Neural cell (in vitro differentiated cells): Measurements from ENCODE around the gene NARS2. TPM values are rescaled to one million over a fixed set of nuclear protein-coding genes. Genes with fewer than 3 reads are reported as not detected.

Source experiments
- H2AFZ ChIP-seq: fragments of 200-600, 300-800 bp; sonication (generic), shearing (Covaris generic); 2 replicates; pipeline ENCODE4 v1.6.0; 2014; ENCODE audit warnings: low read depth, mild to moderate bottlenecking, antibody characterized with exemption, low read length, moderate library complexity
- H3F3A ChIP-seq: fragments of 200-600 bp; shearing (Covaris generic); 2 replicates; pipeline ENCODE4 v1.6.1; 2016; ENCODE audit warnings: mild to moderate bottlenecking, moderate library complexity, mixed read lengths, antibody characterized with exemption, low read length; ENCODE audit not compliant: insufficient read depth, poor library complexity, severe bottlenecking
- H3K27ac ChIP-seq: fragments of 200-600, 300-800 bp; sonication (generic), shearing (Covaris generic); 2 replicates; pipeline ENCODE4 v1.5.1; 2014; ENCODE audit warnings: mild to moderate bottlenecking, low read length, moderate library complexity
- H3K27me3 ChIP-seq: fragments of 300-800, 200-600 bp; sonication (generic), shearing (Covaris generic); 2 replicates; pipeline ENCODE4 v1.6.0; 2014; ENCODE audit warnings: mild to moderate bottlenecking, low read depth, low read length, moderate library complexity; ENCODE audit not compliant: insufficient read depth
- H3K36me3 ChIP-seq: fragments of 300-800, 200-600 bp; sonication (generic), shearing (Covaris generic); 2 replicates; pipeline ENCODE4 v1.5.1; 2014; ENCODE audit warnings: mild to moderate bottlenecking, antibody characterized with exemption, low read length, moderate library complexity; ENCODE audit not compliant: insufficient read depth
- H3K4me2 ChIP-seq: fragments of 300-800, 200-600 bp; sonication (generic), shearing (Covaris generic); 2 replicates; pipeline ENCODE4 v1.6.0; 2014; ENCODE audit warnings: mild to moderate bottlenecking, low read length
- H3K4me3 ChIP-seq: fragments of 300-800, 200-600 bp; sonication (generic), shearing (Covaris generic); 2 replicates; pipeline ENCODE4 v1.5.1; 2014; ENCODE audit warnings: mild to moderate bottlenecking, low read length, moderate library complexity
- H3K79me2 ChIP-seq: fragments of 200-600 bp; shearing (Covaris generic); replicated peaks from 2 replicates; pipeline ENCODE4 v1.6.0; 2014; ENCODE audit warnings: mild to moderate bottlenecking, low read length, moderate library complexity; ENCODE audit not compliant: insufficient read depth
- H3K9ac ChIP-seq: fragments of 300-800, 200-600 bp; sonication (generic), shearing (Covaris generic); 2 replicates; pipeline ENCODE4 v1.6.1; 2016; ENCODE audit warnings: mild to moderate bottlenecking, low read length, mixed read lengths
- H3K9me2 ChIP-seq: fragments of 200-600 bp; shearing (Covaris generic); 2 replicates; pipeline ENCODE4 v1.6.1; 2016; ENCODE audit warnings: mild to moderate bottlenecking, low read length, mixed read lengths; ENCODE audit not compliant: insufficient read depth
- H3K9me3 ChIP-seq: fragments of 200-600, 300-800 bp; sonication (generic), shearing (Covaris generic); 2 replicates; pipeline ENCODE4 v1.6.1; 2016; ENCODE audit warnings: mild to moderate bottlenecking, mixed run types, low read length, moderate library complexity, mixed read lengths
- H4K20me1 ChIP-seq: fragments of 200-600 bp; shearing (Covaris generic); 2 replicates; pipeline ENCODE4 v1.6.1; 2016; ENCODE audit warnings: mild to moderate bottlenecking, mixed run types; ENCODE audit not compliant: insufficient read depth
- EP300 ChIP-seq: fragments of 450-650 bp; conservative IDR thresholded peaks from 2 replicates; pipeline ENCODE4 v1.6.1; 2014; ENCODE audit warnings: antibody characterized with exemption, mild to moderate bottlenecking, moderate library complexity; ENCODE audit not compliant: poor library complexity, severe bottlenecking
- EZH2 ChIP-seq: fragments of 200-600, 300-800 bp; shearing (Covaris generic), sonication (generic); IDR thresholded peaks from 2 replicates; pipeline ENCODE4 v1.6.1; 2014; ENCODE audit warnings: antibody characterized with exemption, low read length, borderline replicate concordance, mild to moderate bottlenecking; ENCODE audit not compliant: insufficient read depth, poor library complexity, severe bottlenecking
- MXI1 ChIP-seq: fragments of 450-650 bp; conservative IDR thresholded peaks from 2 replicates; pipeline ENCODE4 v1.6.1; 2014; ENCODE audit warnings: antibody characterized with exemption, mild to moderate bottlenecking; ENCODE audit not compliant: poor library complexity, severe bottlenecking
- POLR2AphosphoS5 ChIP-seq: IDR thresholded peaks from 2 replicates; pipeline ENCODE4 v1.6.1; 2012
- RAD21 ChIP-seq: fragments of 450-650 bp; conservative IDR thresholded peaks from 2 replicates; pipeline ENCODE4 v1.6.1; 2014; ENCODE audit warnings: antibody characterized with exemption, mild to moderate bottlenecking, moderate library complexity
- SMC3 ChIP-seq: fragments of 450-650 bp; conservative IDR thresholded peaks from 2 replicates; pipeline ENCODE4 v1.6.1; 2014; ENCODE audit warnings: antibody characterized with exemption, mild to moderate bottlenecking, moderate library complexity; ENCODE audit not compliant: poor library complexity
- TAF1 ChIP-seq: IDR thresholded peaks from 2 replicates; pipeline ENCODE4 v1.6.1; 2012; ENCODE audit warnings: low read depth
- polyA plus RNA-seq: library from polyadenylated mRNA; depleted of rRNA; stranded (reverse); fragments of >200 nt; gene quantifications from 2 replicates; pipeline ENCODE4 v1.2.3, GENCODE V29; 2014
- TF ChIP-seq, protein P1 (sequence below): IDR thresholded peaks from 2 replicates; pipeline ENCODE4 v1.6.1; 2012; ENCODE audit warnings: borderline replicate concordance
- TF ChIP-seq, protein P2 (sequence below): fragments of 450-650 bp; IDR thresholded peaks from 2 replicates; pipeline ENCODE4 v1.5.1; 2014; ENCODE audit warnings: antibody characterized with exemption, mild to moderate bottlenecking, moderate library complexity; ENCODE audit not compliant: poor library complexity, severe bottlenecking

NARS2 gene
- polyA plus RNA-seq, 1 donor from 2014 or later: 39.6 TPM

DNA sequence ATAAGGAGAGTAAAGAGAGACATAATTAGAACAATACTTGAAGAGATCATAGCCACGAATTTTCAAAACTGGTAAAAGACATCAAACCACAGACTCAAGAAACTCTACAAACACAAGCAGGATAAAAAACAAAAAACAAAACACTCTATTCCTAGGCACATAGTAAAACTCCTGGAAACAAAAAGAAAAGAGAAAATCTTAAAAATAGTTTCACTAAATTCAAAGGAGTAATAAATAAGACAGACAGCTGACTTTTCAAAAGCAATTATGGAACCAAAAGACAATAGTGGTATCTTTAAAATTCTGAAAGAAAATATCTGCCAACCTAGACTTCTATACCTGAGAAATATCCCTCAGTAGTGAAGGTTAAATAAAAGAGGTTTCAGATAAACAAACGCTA, 9.2 kb upstream of the NARS2 start:
- H3K79me2 ChIP-seq: no peaks in the 10 kb centered on the region
- H3K27ac ChIP-seq: no peak overlapping the region
- H2AFZ ChIP-seq: no peak overlapping the region
- no peaks in the 10 kb centered on the region for H4K20me1 ChIP-seq
- H3K4me2 ChIP-seq: no peak overlapping the region
- no peak for TF ChIP-seq POLR2AphosphoS5
- TF ChIP-seq, protein P1, sequence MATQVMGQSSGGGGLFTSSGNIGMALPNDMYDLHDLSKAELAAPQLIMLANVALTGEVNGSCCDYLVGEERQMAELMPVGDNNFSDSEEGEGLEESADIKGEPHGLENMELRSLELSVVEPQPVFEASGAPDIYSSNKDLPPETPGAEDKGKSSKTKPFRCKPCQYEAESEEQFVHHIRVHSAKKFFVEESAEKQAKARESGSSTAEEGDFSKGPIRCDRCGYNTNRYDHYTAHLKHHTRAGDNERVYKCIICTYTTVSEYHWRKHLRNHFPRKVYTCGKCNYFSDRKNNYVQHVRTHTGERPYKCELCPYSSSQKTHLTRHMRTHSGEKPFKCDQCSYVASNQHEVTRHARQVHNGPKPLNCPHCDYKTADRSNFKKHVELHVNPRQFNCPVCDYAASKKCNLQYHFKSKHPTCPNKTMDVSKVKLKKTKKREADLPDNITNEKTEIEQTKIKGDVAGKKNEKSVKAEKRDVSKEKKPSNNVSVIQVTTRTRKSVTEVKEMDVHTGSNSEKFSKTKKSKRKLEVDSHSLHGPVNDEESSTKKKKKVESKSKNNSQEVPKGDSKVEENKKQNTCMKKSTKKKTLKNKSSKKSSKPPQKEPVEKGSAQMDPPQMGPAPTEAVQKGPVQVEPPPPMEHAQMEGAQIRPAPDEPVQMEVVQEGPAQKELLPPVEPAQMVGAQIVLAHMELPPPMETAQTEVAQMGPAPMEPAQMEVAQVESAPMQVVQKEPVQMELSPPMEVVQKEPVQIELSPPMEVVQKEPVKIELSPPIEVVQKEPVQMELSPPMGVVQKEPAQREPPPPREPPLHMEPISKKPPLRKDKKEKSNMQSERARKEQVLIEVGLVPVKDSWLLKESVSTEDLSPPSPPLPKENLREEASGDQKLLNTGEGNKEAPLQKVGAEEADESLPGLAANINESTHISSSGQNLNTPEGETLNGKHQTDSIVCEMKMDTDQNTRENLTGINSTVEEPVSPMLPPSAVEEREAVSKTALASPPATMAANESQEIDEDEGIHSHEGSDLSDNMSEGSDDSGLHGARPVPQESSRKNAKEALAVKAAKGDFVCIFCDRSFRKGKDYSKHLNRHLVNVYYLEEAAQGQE: no peak
- TF ChIP-seq RAD21: no peak
- TF ChIP-seq, protein P2, sequence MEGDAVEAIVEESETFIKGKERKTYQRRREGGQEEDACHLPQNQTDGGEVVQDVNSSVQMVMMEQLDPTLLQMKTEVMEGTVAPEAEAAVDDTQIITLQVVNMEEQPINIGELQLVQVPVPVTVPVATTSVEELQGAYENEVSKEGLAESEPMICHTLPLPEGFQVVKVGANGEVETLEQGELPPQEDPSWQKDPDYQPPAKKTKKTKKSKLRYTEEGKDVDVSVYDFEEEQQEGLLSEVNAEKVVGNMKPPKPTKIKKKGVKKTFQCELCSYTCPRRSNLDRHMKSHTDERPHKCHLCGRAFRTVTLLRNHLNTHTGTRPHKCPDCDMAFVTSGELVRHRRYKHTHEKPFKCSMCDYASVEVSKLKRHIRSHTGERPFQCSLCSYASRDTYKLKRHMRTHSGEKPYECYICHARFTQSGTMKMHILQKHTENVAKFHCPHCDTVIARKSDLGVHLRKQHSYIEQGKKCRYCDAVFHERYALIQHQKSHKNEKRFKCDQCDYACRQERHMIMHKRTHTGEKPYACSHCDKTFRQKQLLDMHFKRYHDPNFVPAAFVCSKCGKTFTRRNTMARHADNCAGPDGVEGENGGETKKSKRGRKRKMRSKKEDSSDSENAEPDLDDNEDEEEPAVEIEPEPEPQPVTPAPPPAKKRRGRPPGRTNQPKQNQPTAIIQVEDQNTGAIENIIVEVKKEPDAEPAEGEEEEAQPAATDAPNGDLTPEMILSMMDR: no peak
- TF ChIP-seq EZH2: no peak
- TF ChIP-seq TAF1: no peak
- TF ChIP-seq SMC3: no peak
- no peak for TF ChIP-seq EP300
- no peak for TF ChIP-seq MXI1
- H3K9ac ChIP-seq: no peak overlapping the region
- no peaks in the 10 kb centered on the region for H3K36me3 ChIP-seq
- H3K27me3 ChIP-seq: no peaks in the 10 kb centered on the region
- no peaks in the 10 kb centered on the region for H3K9me3 ChIP-seq
- no peaks in the 10 kb centered on the region for H3F3A ChIP-seq
- no peak overlapping the region for H3K4me3 ChIP-seq
- H3K9me2 ChIP-seq: no peaks in the 10 kb centered on the region

DNA sequence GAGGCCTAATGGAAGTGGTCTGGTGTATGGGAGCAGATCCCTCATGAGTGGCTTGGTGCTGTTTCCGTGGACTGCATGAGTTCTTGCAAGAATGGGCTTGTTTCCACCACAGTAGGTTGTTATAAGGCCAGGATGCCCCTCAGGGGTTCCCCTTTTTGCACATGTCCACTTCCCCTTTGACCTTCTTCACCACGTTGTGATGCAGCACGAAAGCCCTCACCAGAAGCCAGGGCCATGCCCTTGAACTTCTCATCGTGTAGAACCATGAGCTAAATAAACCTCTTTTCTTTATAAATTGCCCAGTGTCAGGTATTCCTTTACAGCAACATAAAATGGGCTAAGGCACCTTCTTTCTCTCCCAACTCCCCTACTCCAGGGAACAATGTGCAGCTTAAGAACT, 2.8 kb upstream of the NARS2 start:
- TF ChIP-seq EP300 (no peak), RAD21 (no peak), MXI1 (no peak), TAF1 (no peak), EZH2 (no peak), POLR2AphosphoS5 (no peak), SMC3 (no peak)
- TF ChIP-seq, protein P2: no peak
- TF ChIP-seq, protein P1: no peak
- H3K36me3 ChIP-seq: no peaks in the 10 kb centered on the region
- H2AFZ ChIP-seq: no peak overlapping the region
- no peak overlapping the region for H3K4me3 ChIP-seq
- H4K20me1 ChIP-seq: no peaks in the 10 kb centered on the region
- H3K79me2 ChIP-seq: peaks cover 11% of the 10 kb centered on the region
- H3K4me2 ChIP-seq: no peak overlapping the region
- peaks cover 11% of the 10 kb centered on the region for H3F3A ChIP-seq
- H3K27me3 ChIP-seq: no peaks in the 10 kb centered on the region
- H3K9ac ChIP-seq: no peak overlapping the region
- H3K9me3 ChIP-seq: no peaks in the 10 kb centered on the region
- no peaks in the 10 kb centered on the region for H3K9me2 ChIP-seq
- no peak overlapping the region for H3K27ac ChIP-seq
